ENCODE results near the gene PLD1. TPM values are rescaled to one million over a fixed set of nuclear protein-coding genes. Genes with fewer than 3 reads are reported as not detected.

Gene PLD1
- total RNA-seq, 4 donors from 2014 or later: 7.0 to 17.1 (median 13.6) TPM

GRCh38 chr3:171678971-171679492, 131.3 kb downstream of the PLD1 start:
- Histone ChIP-seq H3K4me3 (no peak overlapping the region), H3K4me1 (no peaks in the 10 kb centered on the region), H3K27me3 (no peaks in the 10 kb centered on the region), H3K36me3 (peaks cover 0 to 17% of the 10 kb centered on the region in 2 donors), H3K9me3 (no peaks in the 10 kb centered on the region), H3K27ac (no peak overlapping the region)
- 86 to 95% methylated on average over 3 of the region's 3 CpGs for WGBS, 2 donors (ENCODE audit: low coverage in 1 of 2)
- TF ChIP-seq CTCF (IDR thresholded peaks at IDR 0.05) (no peak), POLR2AphosphoS5 (IDR thresholded peaks at IDR 0.05) (no peak), POLR2A (IDR thresholded peaks at IDR 0.05) (no peak), EP300 (IDR thresholded peaks at IDR 0.05) (no peak)
- ATAC-seq: no peak

GRCh38 chr3:171677706-171678105, 132.6 kb downstream of the PLD1 start:
- no peak overlapping the region for H3K27ac ChIP-seq
- no peaks in the 10 kb centered on the region for H3K27me3 ChIP-seq
- no peak for ATAC-seq
- TF ChIP-seq POLR2A (IDR thresholded peaks at IDR 0.05): no peak
- no peak for TF ChIP-seq CTCF (IDR thresholded peaks at IDR 0.05)
- TF ChIP-seq POLR2AphosphoS5 (IDR thresholded peaks at IDR 0.05): no peak
- no peak for TF ChIP-seq EP300 (IDR thresholded peaks at IDR 0.05)
- no peak overlapping the region for H3K4me3 ChIP-seq
- no peaks in the 10 kb centered on the region for H3K4me1 ChIP-seq
- 86 to 100% methylated on average over 1 of the region's 1 CpG for WGBS, 2 donors (ENCODE audit: low coverage in 1 of 2)
- no peaks in the 10 kb centered on the region for H3K9me3 ChIP-seq
- peaks cover 0 to 26% of the 10 kb centered on the region in 2 donors for H3K36me3 ChIP-seq

- H3K27ac ChIP-seq: no peak overlapping the region
- H3K36me3 ChIP-seq: peaks cover 0 to 36% of the 10 kb centered on the region in 2 donors
- no peak for ATAC-seq
- TF ChIP-seq EP300 (IDR thresholded peaks at IDR 0.05): no peak
- TF ChIP-seq CTCF (IDR thresholded peaks at IDR 0.05): no peak
- TF ChIP-seq POLR2A (IDR thresholded peaks at IDR 0.05): no peak
- no peak for TF ChIP-seq POLR2AphosphoS5 (IDR thresholded peaks at IDR 0.05)
- H3K9me3 ChIP-seq: no peaks in the 10 kb centered on the region
- no peaks in the 10 kb centered on the region for H3K27me3 ChIP-seq
- no peaks in the 10 kb centered on the region for H3K4me1 ChIP-seq
- WGBS, 2 donors (ENCODE audit: low coverage in 1 of 2): 86 to 87% methylated on average over 9 to 10 of the region's 10 CpGs
- no peak overlapping the region for H3K4me3 ChIP-seq
Observed at GRCh38 chr3:171676601-171677175, 133.6 kb downstream of the PLD1 start.

GRCh38 chr3:171673951-171674350, 136.3 kb downstream of the PLD1 start:
- H3K27ac ChIP-seq: no peak overlapping the region
- no peaks in the 10 kb centered on the region for H3K9me3 ChIP-seq
- no peak overlapping the region for H3K4me3 ChIP-seq
- H3K36me3 ChIP-seq: peaks cover 0 to 37% of the 10 kb centered on the region in 2 donors
- no peaks in the 10 kb centered on the region for H3K27me3 ChIP-seq
- WGBS, 2 donors (ENCODE audit: low coverage in 1 of 2): 91 to 100% methylated on average over 1 of the region's 1 CpG
- H3K4me1 ChIP-seq: no peaks in the 10 kb centered on the region
- ATAC-seq: no peak
- no peak for TF ChIP-seq POLR2AphosphoS5 (IDR thresholded peaks at IDR 0.05)
- TF ChIP-seq POLR2A (IDR thresholded peaks at IDR 0.05): no peak
- no peak for TF ChIP-seq EP300 (IDR thresholded peaks at IDR 0.05)
- TF ChIP-seq CTCF (IDR thresholded peaks at IDR 0.05): no peak

- Histone ChIP-seq H3K4me3 (no peak overlapping the region), H3K4me1 (no peaks in the 10 kb centered on the region), H3K9me3 (no peaks in the 10 kb centered on the region), H3K27me3 (no peaks in the 10 kb centered on the region), H3K27ac (no peak overlapping the region), H3K36me3 (peaks cover 0 to 43% of the 10 kb centered on the region in 2 donors)
- no peak for ATAC-seq
- 100% methylated on average over 1 to 4 of the region's 5 CpGs for WGBS, 2 donors (ENCODE audit: low coverage in 1 of 2)
- TF ChIP-seq POLR2A (IDR thresholded peaks at IDR 0.05): no peak
- TF ChIP-seq CTCF (IDR thresholded peaks at IDR 0.05): no peak
- TF ChIP-seq POLR2AphosphoS5 (IDR thresholded peaks at IDR 0.05): no peak
- TF ChIP-seq EP300 (IDR thresholded peaks at IDR 0.05): no peak
Observed at GRCh38 chr3:171672538-171672937, 137.7 kb downstream of the PLD1 start.

Data from gastroesophageal sphincter (tissue), 4 donors.